ENCODE measurements around the gene M1AP. TPM values are rescaled to one million over a fixed set of nuclear protein-coding genes. Genes with fewer than 3 reads are reported as not detected.

Gene M1AP
- total and polyA plus RNA-seq, 3 donors from 2014 or later = 11.7 to 21.4 (median 14.0) TPM

DNA sequence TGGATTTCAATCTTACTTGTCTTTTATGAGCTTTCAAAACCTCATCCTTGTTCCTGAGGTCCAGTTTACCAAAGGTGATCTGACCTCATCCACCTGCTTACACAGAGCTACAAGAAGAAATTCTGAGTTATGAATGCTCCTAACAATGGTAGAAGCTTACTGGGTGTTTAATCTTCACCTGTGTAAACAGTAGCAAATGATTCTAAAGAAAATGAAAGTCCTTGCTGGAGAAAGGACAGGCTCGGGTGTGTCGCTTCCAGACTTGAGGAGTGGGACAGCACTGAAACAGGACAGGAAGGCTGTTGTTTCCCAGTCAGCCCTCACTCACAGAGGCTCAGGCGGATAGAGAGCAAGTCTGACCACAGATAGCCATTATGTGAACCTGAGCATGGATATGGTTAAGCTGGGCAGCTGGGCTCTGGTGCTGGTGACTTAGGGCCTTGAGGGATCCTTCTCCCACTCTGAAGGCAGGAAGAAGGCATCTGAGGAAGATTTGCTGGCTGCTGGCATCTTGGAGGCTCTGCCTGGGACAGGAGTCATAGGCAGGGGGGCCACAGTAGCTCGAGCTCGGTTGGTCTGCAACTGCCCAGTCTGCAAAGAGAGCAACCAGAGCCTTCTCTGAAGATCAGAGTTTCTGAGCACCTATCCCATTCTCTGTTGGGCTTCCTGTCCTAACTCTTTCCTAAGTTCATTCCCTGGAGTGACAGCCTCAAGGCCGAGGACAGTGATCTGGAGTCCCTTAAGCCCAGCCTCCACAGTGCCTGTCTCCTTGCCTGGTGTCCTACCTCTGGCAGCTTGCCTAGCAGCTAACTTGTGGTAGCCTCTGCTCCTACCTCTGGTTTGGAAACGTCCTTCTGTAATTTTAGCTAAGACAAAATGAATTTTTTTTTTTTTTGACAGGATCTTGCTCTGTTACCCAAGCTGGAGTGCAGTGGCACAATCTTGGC, 89.6 kb downstream of the M1AP start:
- no peak for TF ChIP-seq CTCF (IDR thresholded peaks at IDR 0.05)
- TF ChIP-seq POLR2A (IDR thresholded peaks at IDR 0.05) = no peak
- Histone ChIP-seq H3K9me3 (no peaks in the 10 kb centered on the region), H3K36me3 (ENCODE audit: low read depth, missing control alignments) (no peaks in the 10 kb centered on the region), H3K27me3 (no peaks in the 10 kb centered on the region), H3K4me1 (peaks cover 4% of the 10 kb centered on the region), H3K27ac (no peak overlapping the region), H3K4me3 (no peak overlapping the region)
- 69 to 72% methylated on average over 7 of the region's 7 CpGs for WGBS, 2 donors
- peak; percentile 45 for DNase-seq
- intact Hi-C loops (cut with DNase I; ENCODE audit: low total_unique reads) = no loop called here

DNA sequence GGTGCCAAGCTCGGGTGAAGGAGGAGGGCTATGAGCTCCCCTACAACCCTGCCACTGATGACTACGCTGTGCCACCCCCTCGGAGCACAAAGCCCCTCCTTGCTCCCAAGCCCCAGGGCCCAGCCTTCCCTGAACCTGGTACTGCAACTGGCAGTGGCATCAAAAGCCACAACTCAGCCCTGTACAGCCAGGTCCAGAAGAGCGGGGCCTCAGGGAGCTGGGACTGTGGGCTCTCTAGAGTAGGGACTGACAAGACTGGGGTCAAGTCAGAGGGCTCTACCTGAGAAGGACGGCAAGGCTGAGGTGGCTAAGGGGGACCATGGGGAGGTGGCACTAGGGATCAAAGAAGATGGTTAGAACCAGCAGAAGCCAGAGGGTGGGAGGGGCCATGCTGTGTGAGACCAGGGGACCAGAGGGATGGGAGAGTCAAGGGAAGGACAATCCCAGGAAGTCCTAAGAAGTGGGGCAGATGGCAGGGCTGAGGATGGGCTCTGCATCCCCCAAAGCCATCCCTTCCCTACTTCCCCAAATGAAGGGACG, 91.2 kb downstream of the M1AP start:
- no peak overlapping the region for H3K27ac ChIP-seq
- TF ChIP-seq POLR2A (IDR thresholded peaks at IDR 0.05) (no peak), CTCF (IDR thresholded peaks at IDR 0.05) (no peak)
- H3K36me3 ChIP-seq (ENCODE audit: low read depth, missing control alignments) = no peaks in the 10 kb centered on the region
- H3K4me3 ChIP-seq = no peak overlapping the region
- H3K4me1 ChIP-seq = peaks cover 17% of the 10 kb centered on the region
- no peaks in the 10 kb centered on the region for H3K9me3 ChIP-seq
- intact Hi-C loops (cut with DNase I; ENCODE audit: low total_unique reads) = no loop called here
- no peak for DNase-seq
- H3K27me3 ChIP-seq = no peaks in the 10 kb centered on the region
- WGBS, 2 donors = 87 to 94% methylated on average over 3 to 6 of the region's 6 CpGs

DNA sequence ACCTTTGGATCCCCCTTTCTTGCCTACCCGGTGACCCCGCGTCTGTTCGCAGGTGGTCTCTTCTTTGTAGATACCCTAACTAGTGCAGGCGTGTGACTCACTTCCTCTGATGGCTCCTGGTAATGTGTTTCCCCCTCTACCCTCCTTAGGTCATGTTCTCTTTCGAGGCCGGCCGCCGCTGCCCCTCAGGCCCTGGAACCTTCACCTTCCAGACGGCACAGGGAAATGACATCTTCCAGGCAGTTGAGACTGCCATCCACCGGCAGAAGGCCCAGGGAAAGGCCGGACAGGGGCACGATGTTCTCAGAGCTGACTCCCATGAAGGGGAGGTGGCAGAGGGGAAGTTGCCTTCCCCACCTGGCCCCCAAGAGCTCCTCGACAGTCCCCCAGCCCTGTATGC, 92.0 kb downstream of the M1AP start:
- no peak for DNase-seq
- peaks cover 17% of the 10 kb centered on the region for H3K4me1 ChIP-seq
- H3K9me3 ChIP-seq = no peaks in the 10 kb centered on the region
- H3K27ac ChIP-seq = no peak overlapping the region
- no peaks in the 10 kb centered on the region for H3K36me3 ChIP-seq (ENCODE audit: low read depth, missing control alignments)
- H3K27me3 ChIP-seq = no peaks in the 10 kb centered on the region
- no peak overlapping the region for H3K4me3 ChIP-seq
- no peak for TF ChIP-seq CTCF (IDR thresholded peaks at IDR 0.05)
- intact Hi-C loops (cut with DNase I; ENCODE audit: low total_unique reads) = no loop called here
- WGBS, 2 donors = 62 to 84% methylated on average over 12 to 14 of the region's 14 CpGs

GRCh38 chr2:74555610-74556103, 92.5 kb downstream of the M1AP start:
- DNase-seq = no peak
- H3K27ac ChIP-seq = peak overlapping the region in 1 of 2 donors; percentile 78
- TF ChIP-seq POLR2A (IDR thresholded peaks at IDR 0.05) (no peak), CTCF (IDR thresholded peaks at IDR 0.05) (no peak)
- H3K4me3 ChIP-seq = peak overlapping the region; percentile 66 to 73
- H3K36me3 ChIP-seq (ENCODE audit: low read depth, missing control alignments) = no peaks in the 10 kb centered on the region
- H3K4me1 ChIP-seq = peaks cover 16% of the 10 kb centered on the region
- intact Hi-C loops (cut with DNase I; ENCODE audit: low total_unique reads) = no loop called here
- WGBS, 2 donors = 36 to 64% methylated on average over 9 to 17 of the region's 17 CpGs
- no peaks in the 10 kb centered on the region for H3K27me3 ChIP-seq
- no peaks in the 10 kb centered on the region for H3K9me3 ChIP-seq
